Gastrocnemius medialis (tissue), 4 donors: ENCODE results near the gene CCDC154. TPM values are rescaled to one million over a fixed set of nuclear protein-coding genes. Genes with fewer than 3 reads are reported as not detected.

Experiments used
- ATAC-seq, 2 donors: fragments of 150-250 bp; one replicate each; pipeline ENCODE4 v1.9.1; 2016
- DNase-seq, 2 donors: peaks; one replicate each; pipeline ENCODE4 v3.0.0-alpha.2; 2019
- H3K27ac ChIP-seq, 4 donors: fragments of 200-600 bp; sonication (generic); 1 replicate in 1 of 4; 2 replicates in 3 of 4; pipeline ENCODE4 v1.5.1; 2016 to 2018; ENCODE audit warnings: mild to moderate bottlenecking in 2 of 4, moderate library complexity in 1 of 4
- H3K27me3 ChIP-seq, 3 donors: fragments of 200-600 bp; sonication (generic) in 2 of 3; 1 replicate in 1 of 3; 2 replicates in 2 of 3; pipeline versions ENCODE4 v1.5.1 to v1.6.0; 2016 to 2019; ENCODE audit warnings: mild to moderate bottlenecking in 1 of 3, moderate library complexity in 1 of 3
- H3K36me3 ChIP-seq, 2 donors: fragments of 200-600 bp; sonication (generic) in 1 of 2; one replicate each; pipeline ENCODE4 v1.5.1; 2017 to 2018
- H3K4me1 ChIP-seq, 2 donors: fragments of 200-600 bp; sonication (generic) in 1 of 2; one replicate each; pipeline ENCODE4 v1.5.1; 2016 to 2017; ENCODE audit warnings: mild to moderate bottlenecking in 2 of 2
- H3K4me3 ChIP-seq, 4 donors: fragments of 200-600 bp; sonication (generic) in 3 of 4; 1 replicate in 1 of 4; 2 replicates in 3 of 4; pipeline ENCODE4 v1.5.1; 2016 to 2019; ENCODE audit warnings: mild to moderate bottlenecking in 2 of 4
- H3K9me3 ChIP-seq, 3 donors: fragments of 200-600 bp; sonication (generic) in 2 of 3; 1 replicate in 1 of 3; 2 replicates in 2 of 3; pipeline ENCODE4 v1.5.1; 2016 to 2019
- POLR2A ChIP-seq, 2 donors: fragments of 450-650 bp; IDR thresholded peaks; one replicate each; pipeline ENCODE4 v1.6.1; 2017; ENCODE audit warnings: antibody characterized with exemption in 2 of 2, mild to moderate bottlenecking in 2 of 2, moderate library complexity in 2 of 2
- in situ Hi-C, 4 donors: fragments of 200-750 bp; cut with MboI; loops; one replicate each; pipeline versions ENCODE4 v1.15.0 to v1.8.0; 2017; ENCODE audit warnings: low sequenced_read_pairs in 4 of 4
- intact Hi-C: fragments of 100-400 bp; cut with DNase I; formaldehyde crosslinking; loops from one replicate; pipeline ENCODE4 v1.15.1; 2023; ENCODE audit warnings: low total_unique reads
- total RNA-seq, 4 donors: library from RNA; depleted of rRNA; stranded (reverse); fragments of >200 nt; gene quantifications; one replicate each; pipeline versions ENCODE4 v1.1.0 to v1.2.3, GENCODE V29; 2016
- TF ChIP-seq, protein P1 (sequence below), 5 experiments: fragments of 450-650 bp in 3 of 5; fragments of 200-600 bp in 2 of 5; sonication (generic) in 2 of 5; IDR thresholded peaks in 4 of 5; conservative IDR thresholded peaks in 1 of 5; 1 replicate in 4 of 5; 2 replicates in 1 of 5; pipeline ENCODE4 v1.5.1; 2016 to 2019; ENCODE audit warnings: antibody characterized with exemption in 5 of 5, mild to moderate bottlenecking in 3 of 5, moderate library complexity in 3 of 5

Gene CCDC154
- total RNA-seq, 4 donors from 2014 or later = 0.40 TPM; not detected in 3

DNA sequence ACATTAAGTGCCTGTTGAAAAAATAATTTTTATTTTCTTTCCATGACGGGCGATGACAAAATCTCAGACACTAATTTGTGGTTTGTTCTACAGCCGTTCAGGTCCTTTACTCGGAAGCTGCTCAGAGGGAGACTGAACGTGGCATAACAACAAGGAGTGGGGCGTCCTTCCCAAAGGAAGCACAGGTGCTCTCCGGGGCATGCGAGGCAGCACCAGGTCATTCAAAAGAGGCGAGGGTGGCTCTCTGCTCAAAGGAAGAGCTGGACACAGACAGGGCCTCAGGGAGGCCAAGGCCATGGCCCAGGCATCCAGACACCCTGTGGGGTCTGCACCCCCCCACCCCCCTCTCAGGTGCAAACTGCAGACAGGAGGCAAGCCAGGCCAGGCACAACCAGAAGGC is 46.0 kb downstream of the CCDC154 start:
- no peaks in the 10 kb centered on the region for H3K9me3 ChIP-seq
- DNase-seq (no peak), ATAC-seq (no peak)
- TF ChIP-seq, protein P1, sequence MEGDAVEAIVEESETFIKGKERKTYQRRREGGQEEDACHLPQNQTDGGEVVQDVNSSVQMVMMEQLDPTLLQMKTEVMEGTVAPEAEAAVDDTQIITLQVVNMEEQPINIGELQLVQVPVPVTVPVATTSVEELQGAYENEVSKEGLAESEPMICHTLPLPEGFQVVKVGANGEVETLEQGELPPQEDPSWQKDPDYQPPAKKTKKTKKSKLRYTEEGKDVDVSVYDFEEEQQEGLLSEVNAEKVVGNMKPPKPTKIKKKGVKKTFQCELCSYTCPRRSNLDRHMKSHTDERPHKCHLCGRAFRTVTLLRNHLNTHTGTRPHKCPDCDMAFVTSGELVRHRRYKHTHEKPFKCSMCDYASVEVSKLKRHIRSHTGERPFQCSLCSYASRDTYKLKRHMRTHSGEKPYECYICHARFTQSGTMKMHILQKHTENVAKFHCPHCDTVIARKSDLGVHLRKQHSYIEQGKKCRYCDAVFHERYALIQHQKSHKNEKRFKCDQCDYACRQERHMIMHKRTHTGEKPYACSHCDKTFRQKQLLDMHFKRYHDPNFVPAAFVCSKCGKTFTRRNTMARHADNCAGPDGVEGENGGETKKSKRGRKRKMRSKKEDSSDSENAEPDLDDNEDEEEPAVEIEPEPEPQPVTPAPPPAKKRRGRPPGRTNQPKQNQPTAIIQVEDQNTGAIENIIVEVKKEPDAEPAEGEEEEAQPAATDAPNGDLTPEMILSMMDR (IDR thresholded peaks at IDR 0.05 in 4 of 5, conservative IDR thresholded peaks at IDR 0.05 in 1 of 5) = no peak
- TF ChIP-seq POLR2A (IDR thresholded peaks at IDR 0.05) = no peak
- H3K27ac ChIP-seq = no peak overlapping the region
- intact Hi-C loops = no loop called here
- in situ Hi-C loops = no loop called here
- H3K36me3 ChIP-seq = peaks cover 0 to 49% of the 10 kb centered on the region in 2 donors
- no peaks in the 10 kb centered on the region for H3K27me3 ChIP-seq
- no peak overlapping the region for H3K4me3 ChIP-seq
- no peaks in the 10 kb centered on the region for H3K4me1 ChIP-seq

DNA sequence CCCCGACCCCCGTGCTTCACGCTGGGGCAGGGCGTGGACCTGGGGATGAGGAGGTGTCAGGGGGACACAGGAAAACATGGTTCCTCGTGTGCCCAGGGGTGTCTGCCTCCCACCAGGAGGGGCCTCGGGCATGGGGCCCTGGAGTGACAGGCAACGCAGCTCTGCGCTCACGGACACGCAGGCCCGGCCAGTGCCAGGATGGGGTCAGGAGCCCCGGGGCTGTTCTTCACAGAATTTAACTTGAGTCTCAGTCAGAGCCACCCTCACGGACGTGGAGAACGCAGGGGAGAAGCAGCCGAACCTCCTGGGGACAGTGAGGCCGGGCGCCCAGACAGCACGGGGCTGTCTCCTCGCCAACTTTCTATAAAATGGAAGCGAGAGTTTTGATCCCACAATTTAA is 46.6 kb downstream of the CCDC154 start:
- Histone ChIP-seq H3K27ac (no peak overlapping the region), H3K4me1 (no peaks in the 10 kb centered on the region), H3K36me3 (peaks cover 0 to 51% of the 10 kb centered on the region in 2 donors), H3K4me3 (no peak overlapping the region), H3K27me3 (no peaks in the 10 kb centered on the region), H3K9me3 (no peaks in the 10 kb centered on the region)
- TF ChIP-seq, protein P1 (IDR thresholded peaks at IDR 0.05 in 4 of 5, conservative IDR thresholded peaks at IDR 0.05 in 1 of 5) = no peak
- TF ChIP-seq POLR2A (IDR thresholded peaks at IDR 0.05) = no peak
- ATAC-seq (no peak), DNase-seq (no peak)
- intact Hi-C loops (no loop called here), in situ Hi-C loops (no loop called here)

DNA sequence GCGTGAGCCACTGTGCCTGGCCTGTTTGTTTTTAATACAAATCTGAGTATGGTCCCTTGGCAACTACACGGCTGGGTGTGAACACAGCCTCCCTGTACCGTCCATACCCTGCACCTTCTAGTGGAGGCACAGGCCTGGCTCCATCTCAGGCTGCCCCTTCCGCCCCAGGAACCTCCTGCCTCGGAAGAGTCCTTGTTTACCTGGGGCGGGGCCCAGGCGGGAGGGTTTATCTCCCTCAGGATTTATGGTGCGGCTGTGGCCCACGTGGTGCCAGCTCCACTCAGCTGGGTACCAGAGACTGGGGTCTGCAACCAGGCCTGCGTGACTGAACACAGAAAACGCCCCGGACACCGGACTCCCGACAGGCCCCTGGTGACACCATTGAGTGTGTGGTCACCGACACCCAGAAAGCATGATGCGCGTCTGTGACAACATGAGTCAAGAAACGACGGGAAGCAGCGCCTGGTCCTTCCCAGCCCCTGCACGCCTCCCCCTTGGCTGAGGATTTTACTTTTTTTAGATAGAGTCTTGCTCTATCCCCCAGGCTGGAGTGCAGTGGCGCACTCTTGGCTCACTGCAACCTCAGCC is 48.8 kb downstream of the CCDC154 start:
- Histone ChIP-seq H3K36me3 (peaks cover 0 to 44% of the 10 kb centered on the region in 2 donors), H3K4me1 (no peaks in the 10 kb centered on the region), H3K4me3 (no peak overlapping the region), H3K27ac (no peak overlapping the region), H3K27me3 (no peaks in the 10 kb centered on the region), H3K9me3 (no peaks in the 10 kb centered on the region)
- in situ Hi-C loops (no loop called here), intact Hi-C loops (no loop called here)
- DNase-seq = no peak
- ATAC-seq = no peak
- TF ChIP-seq POLR2A (IDR thresholded peaks at IDR 0.05) = no peak
- TF ChIP-seq, protein P1 (IDR thresholded peaks at IDR 0.05 in 4 of 5, conservative IDR thresholded peaks at IDR 0.05 in 1 of 5) = no peak

DNA sequence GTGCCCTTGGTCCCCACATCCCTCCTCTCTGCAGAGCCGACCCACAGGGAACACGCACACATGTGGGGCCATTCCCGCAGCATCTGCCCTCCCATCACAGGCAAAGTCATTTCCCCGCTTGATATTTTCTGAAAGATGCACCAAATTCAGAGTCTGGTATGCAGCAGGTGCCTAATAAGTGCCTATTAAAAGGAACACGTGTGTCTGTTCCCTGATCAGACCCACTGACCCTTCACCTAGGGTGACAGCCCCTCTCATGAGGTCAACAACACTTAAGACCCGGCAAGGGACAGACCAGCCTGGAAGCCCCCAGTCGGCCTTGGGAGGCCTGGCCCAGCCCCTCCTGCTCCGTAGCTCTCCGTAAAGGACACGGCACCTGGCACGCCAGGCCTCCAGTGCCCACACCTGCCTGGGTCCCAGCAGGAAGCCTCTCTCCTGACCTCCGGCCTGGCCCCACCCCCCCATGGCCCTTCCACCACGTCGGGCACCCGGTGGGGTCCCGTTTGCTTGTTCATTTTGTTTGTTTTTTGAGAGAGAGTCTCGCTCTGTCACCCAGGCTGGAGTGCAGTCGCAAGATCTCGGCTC is 49.9 kb downstream of the CCDC154 start:
- Histone ChIP-seq H3K9me3 (no peaks in the 10 kb centered on the region), H3K27ac (no peak overlapping the region), H3K4me1 (no peaks in the 10 kb centered on the region), H3K27me3 (no peaks in the 10 kb centered on the region), H3K4me3 (no peak overlapping the region), H3K36me3 (peaks cover 0 to 48% of the 10 kb centered on the region in 2 donors)
- in situ Hi-C loops (no loop called here), intact Hi-C loops (no loop called here)
- DNase-seq = no peak
- no peak for TF ChIP-seq POLR2A (IDR thresholded peaks at IDR 0.05)
- TF ChIP-seq, protein P1 (IDR thresholded peaks at IDR 0.05 in 4 of 5, conservative IDR thresholded peaks at IDR 0.05 in 1 of 5) = no peak
- no peak for ATAC-seq
